ENCODE data around the gene HIPK2.
"Not testable (repeated sequence)": the region's sequence is repeated elsewhere in the genome, so short reads cannot be mapped to it uniquely, and the experiment has no call there.

The HIPK2 gene

GRCh38 chr7:139635526-139636302 lies 142.1 kb downstream of the HIPK2 start:
- in situ Hi-C loops (cut with MboI; ENCODE audit: low sequenced_read_pairs): no loop called here

GRCh38 chr7:139634087-139634486 lies 143.7 kb downstream of the HIPK2 start:
- in situ Hi-C loops (cut with MboI; ENCODE audit: low sequenced_read_pairs): no loop called here

- in situ Hi-C loops (cut with MboI; ENCODE audit: low sequenced_read_pairs): no loop called here
Observed at GRCh38 chr7:139631520-139632031, 146.2 kb downstream of the HIPK2 start.

- in situ Hi-C loops (cut with MboI; ENCODE audit: low sequenced_read_pairs): no loop called here
Observed at GRCh38 chr7:139630643-139631519, 146.9 kb downstream of the HIPK2 start.

- in situ Hi-C loops (cut with MboI; ENCODE audit: low sequenced_read_pairs): no loop called here
Observed at GRCh38 chr7:139629392-139630082, 148.3 kb downstream of the HIPK2 start.

GRCh38 chr7:139627831-139628230 lies 150.0 kb downstream of the HIPK2 start:
- in situ Hi-C loops (cut with MboI; ENCODE audit: low sequenced_read_pairs): no loop called here

GRCh38 chr7:139626817-139627216 lies 151.0 kb downstream of the HIPK2 start:
- in situ Hi-C loops (cut with MboI; ENCODE audit: low sequenced_read_pairs): no loop called here

- in situ Hi-C loops (cut with MboI; ENCODE audit: low sequenced_read_pairs): no loop called here
Observed at GRCh38 chr7:139623518-139623917, 154.3 kb downstream of the HIPK2 start.

- in situ Hi-C loops (cut with MboI; ENCODE audit: low sequenced_read_pairs): no loop called here
Observed at GRCh38 chr7:139620676-139621344, 157.0 kb downstream of the HIPK2 start.

GRCh38 chr7:139619367-139619657 lies 158.5 kb downstream of the HIPK2 start:
- in situ Hi-C loops (cut with MboI; ENCODE audit: low sequenced_read_pairs): no loop called here

GRCh38 chr7:139618482-139619366 lies 159.1 kb downstream of the HIPK2 start:
- in situ Hi-C loops (cut with MboI; ENCODE audit: low sequenced_read_pairs): no loop called here

GRCh38 chr7:139617074-139617473 lies 160.7 kb downstream of the HIPK2 start:
- in situ Hi-C loops (cut with MboI; ENCODE audit: low sequenced_read_pairs): no loop called here

- in situ Hi-C loops (cut with MboI; ENCODE audit: low sequenced_read_pairs): no loop called here
Observed at GRCh38 chr7:139614886-139615285, 162.9 kb downstream of the HIPK2 start.

GRCh38 chr7:139613971-139614411 lies 163.8 kb downstream of the HIPK2 start:
- in situ Hi-C loops (cut with MboI; ENCODE audit: low sequenced_read_pairs): no loop called here

- in situ Hi-C loops (cut with MboI; ENCODE audit: low sequenced_read_pairs): not testable (repeated sequence)
Observed at GRCh38 chr7:139611556-139611955, 166.2 kb downstream of the HIPK2 start.

- in situ Hi-C loops (cut with MboI; ENCODE audit: low sequenced_read_pairs): no loop called here
Observed at GRCh38 chr7:139610595-139610994, 167.2 kb downstream of the HIPK2 start.

GRCh38 chr7:139603896-139604295 lies 173.9 kb downstream of the HIPK2 start:
- in situ Hi-C loops (cut with MboI; ENCODE audit: low sequenced_read_pairs): no loop called here

GRCh38 chr7:139603282-139603681 lies 174.5 kb downstream of the HIPK2 start:
- in situ Hi-C loops (cut with MboI; ENCODE audit: low sequenced_read_pairs): no loop called here

GRCh38 chr7:139602143-139602722 lies 175.6 kb downstream of the HIPK2 start:
- in situ Hi-C loops (cut with MboI; ENCODE audit: low sequenced_read_pairs): no loop called here
